Cerebellar cortex (tissue), 1 donor: Measurements from ENCODE around the gene TTC8.
"Not testable (repeated sequence)": the region's sequence is repeated elsewhere in the genome, so short reads cannot be mapped to it uniquely, and the experiment has no call there.

Experiments used
- DNase-seq: peaks from one replicate; pipeline ENCODE4 v3.0.0-alpha.2; 2015; ENCODE audit warnings: low spot score

The TTC8 gene

GRCh38 chr14:88825078-88825458 lies 617 bp downstream of the TTC8 start:
- DNase-seq = peak; percentile 32

- no peak for DNase-seq
These were observed 1.1 kb downstream of the TTC8 start for GRCh38 chr14:88825503-88825902.

DNA sequence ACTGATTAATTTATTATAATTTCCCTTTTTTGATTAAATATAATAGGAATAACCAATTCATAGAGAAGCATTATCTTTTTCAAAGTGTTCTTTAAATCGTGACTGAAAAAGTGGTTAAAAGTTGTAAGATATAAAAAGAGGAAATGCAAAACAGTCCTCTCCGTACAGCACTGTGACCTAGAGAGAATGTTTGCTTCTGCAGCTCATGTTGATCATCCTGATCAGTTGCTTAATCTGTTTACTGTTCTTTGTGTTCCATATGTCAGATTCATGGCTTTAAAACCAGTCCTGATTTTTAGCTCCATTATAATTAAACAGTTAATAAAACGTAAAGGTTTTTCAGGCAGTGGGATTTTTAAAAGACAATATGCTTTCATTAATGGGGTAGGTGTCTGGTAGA lies 4.7 kb downstream of the TTC8 start:
- no peak for DNase-seq

- no peak for DNase-seq
These were observed 5.3 kb downstream of the TTC8 start for GRCh38 chr14:88829685-88830302.

GRCh38 chr14:88831284-88831683 lies 6.8 kb downstream of the TTC8 start:
- no peak for DNase-seq

- DNase-seq = no peak
These were observed 10.5 kb downstream of the TTC8 start for GRCh38 chr14:88834883-88835431.

DNA sequence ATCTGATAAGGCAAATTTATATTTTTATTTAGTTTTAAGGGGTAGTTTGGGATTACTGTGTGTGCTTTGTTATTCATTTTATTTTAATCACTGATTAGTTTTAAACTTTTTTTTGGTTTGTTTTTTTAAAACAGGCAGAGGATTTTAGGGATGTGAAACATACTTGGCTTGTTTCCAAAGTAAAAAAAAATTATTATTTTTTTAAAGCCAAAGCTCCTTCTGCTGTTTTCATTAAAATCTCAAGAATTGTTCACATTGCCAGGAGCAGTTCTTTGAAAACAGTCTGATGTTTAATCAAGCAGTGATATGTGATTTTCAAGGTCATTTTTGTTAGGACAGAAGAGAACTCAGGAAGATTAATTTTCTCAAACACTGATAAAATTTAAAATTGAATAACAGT lies 11.2 kb downstream of the TTC8 start:
- no peak for DNase-seq

DNA sequence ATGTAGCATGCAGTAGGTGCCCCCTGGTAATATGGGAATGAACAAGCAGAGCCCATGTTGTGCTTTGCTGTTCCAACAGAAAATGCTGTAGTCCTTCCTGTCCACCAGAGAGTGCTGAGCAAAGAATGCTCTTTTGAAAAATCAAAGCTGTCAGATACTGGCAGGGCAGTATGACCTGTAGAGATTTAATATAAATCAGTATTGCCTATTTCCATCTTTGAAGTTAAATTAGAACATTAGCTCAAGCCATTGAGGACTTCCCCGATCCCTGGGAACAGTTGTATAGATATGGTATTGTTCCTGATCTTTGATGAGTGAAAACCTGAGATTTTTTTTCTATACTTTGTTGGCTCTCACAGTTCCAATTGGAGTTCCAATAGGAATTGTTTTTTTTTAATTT lies 13.0 kb downstream of the TTC8 start:
- no peak for DNase-seq

DNA sequence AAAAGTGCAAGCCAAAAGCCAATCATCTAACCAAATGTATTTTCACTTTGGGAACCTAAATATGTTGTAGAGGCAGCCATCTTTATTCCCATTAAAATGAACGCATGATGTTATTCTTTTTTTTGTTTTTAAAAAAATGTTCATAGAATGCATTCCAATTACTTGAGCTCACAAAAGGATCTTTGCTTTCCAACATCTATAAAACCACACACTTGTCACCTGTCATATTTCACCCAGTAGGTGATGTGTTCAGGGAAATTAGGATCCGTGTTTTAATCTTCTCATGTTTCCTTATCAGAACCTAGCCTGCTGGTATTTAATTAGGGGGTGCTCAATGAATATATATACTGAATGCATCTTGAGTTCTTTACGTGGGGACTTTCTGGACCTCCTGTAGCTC lies 13.6 kb downstream of the TTC8 start:
- no peak for DNase-seq

- no peak for DNase-seq
These were observed 16.5 kb downstream of the TTC8 start for GRCh38 chr14:88840926-88841325.

GRCh38 chr14:88841741-88842140 lies 17.3 kb downstream of the TTC8 start:
- no peak for DNase-seq

- no peak for DNase-seq
These were observed 18.0 kb downstream of the TTC8 start for GRCh38 chr14:88842414-88842813.

DNA sequence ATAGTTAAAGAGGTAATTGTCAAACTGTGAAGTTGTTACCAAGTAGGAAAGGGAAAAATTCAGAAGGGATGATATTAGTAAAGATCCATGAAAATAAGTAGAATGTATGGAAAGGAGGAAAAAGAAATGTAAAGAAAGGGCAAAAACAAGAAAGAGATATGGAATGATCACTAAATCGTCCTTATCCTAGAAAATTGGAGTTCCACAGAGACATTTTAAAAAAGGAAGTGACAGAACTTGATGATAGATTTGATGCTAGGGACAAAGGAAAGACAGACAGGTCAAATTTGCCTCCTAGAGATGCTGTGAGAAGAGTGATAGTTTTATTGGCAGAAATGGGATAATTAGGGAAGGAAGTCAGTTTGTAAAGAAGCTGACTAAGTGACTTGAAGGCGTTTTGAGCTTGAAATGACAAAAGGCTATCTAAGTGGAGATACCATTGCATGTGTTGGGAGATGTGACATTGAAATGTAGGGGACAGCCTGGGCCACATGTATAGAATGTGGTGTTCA lies 20.6 kb downstream of the TTC8 start:
- DNase-seq = no peak

DNA sequence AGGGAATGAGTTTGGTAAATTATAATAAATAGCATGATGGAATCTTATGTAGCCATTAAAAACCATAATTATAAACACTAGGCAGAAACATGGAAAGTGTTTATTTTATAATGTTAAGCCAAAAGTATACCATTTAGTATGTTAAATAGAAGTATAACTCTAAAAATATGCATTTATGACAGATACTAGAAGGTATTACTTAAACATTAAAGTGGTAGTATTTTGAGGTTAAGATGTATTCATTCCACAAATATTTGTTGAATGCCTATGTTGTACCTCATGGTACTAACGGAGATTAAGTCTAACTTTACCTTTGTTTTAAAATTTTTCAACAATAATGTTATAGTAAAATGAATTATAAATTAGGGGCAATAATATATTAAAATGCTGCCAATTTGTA lies 24.1 kb downstream of the TTC8 start:
- DNase-seq = no peak

DNA sequence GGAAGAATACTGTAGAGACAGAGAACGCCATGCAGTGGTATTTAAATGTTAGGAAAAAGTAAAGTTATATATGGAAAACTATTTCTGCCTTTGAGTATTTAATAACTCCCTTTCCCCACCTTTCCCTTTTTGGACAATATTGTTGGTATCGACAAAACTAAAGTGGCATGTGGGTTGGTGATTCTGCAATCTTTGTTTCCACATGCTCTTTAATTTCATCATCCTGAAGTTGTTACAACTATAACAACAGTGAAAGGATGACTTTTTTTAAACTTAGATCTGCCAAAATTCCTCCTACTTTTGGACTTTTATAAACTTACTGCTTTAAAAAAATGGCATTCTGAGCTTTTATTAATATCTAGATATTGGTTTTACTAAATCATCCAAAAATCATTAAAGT lies 25.3 kb downstream of the TTC8 start:
- no peak for DNase-seq

GRCh38 chr14:88851587-88851986 lies 27.1 kb downstream of the TTC8 start:
- DNase-seq = no peak

GRCh38 chr14:88852632-88853031 lies 28.2 kb downstream of the TTC8 start:
- no peak for DNase-seq

DNA sequence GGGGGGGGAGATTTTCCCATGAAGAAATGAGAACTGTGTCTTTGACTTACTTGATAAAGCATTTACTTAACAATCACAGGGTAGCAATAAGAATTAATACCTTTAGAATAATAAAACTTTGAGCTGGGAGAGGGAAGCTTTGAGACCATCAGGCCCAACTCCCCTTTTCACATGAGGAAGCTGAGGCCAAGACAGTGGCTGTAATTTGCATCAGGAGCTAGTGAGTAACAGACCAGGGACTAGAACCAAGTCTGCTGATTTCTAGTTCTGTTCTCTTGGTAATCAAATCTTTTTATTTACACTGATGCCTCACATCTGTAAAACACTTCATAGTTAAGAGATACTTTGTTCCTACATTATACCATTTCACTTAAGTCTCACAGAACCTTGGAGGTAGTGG lies 28.7 kb downstream of the TTC8 start:
- no peak for DNase-seq

DNA sequence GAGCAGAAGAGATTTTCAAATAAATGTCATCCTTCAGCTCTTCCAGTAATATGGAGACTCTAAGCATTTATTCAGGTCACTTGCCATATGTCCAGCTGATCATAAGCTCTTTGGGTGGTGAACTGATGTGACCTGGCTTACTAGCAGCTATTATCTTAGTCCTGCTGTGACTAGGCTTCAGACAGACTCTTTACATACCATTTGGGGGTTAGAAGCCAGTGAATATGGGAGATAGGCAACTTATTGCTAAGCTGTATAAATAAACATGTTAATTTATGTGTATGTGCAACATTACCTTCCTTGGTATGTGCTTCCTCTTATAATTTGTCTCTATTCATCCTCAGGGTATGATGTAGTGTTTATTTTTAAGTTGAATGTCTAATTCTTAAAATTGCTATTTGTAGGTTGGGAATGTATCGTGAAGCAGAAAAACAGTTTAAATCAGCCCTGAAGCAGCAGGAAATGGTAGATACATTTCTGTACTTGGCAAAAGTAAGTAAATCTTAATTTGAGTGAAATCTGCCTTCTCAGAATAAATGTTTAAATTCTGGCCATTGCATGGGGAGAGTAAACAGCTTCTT lies 32.4 kb downstream of the TTC8 start:
- peak; percentile 45 for DNase-seq

- DNase-seq = not testable (repeated sequence)
These were observed 33.4 kb downstream of the TTC8 start for GRCh38 chr14:88857861-88858260.

- not testable (repeated sequence) for DNase-seq
These were observed 34.7 kb downstream of the TTC8 start for GRCh38 chr14:88859118-88859517.

GRCh38 chr14:88863167-88863566 lies 38.7 kb downstream of the TTC8 start:
- no peak for DNase-seq

- no peak for DNase-seq
These were observed 39.7 kb downstream of the TTC8 start for GRCh38 chr14:88864198-88864597.

GRCh38 chr14:88866305-88866704 lies 41.9 kb downstream of the TTC8 start:
- no peak for DNase-seq
